HPDE6-E6E7 (cell line): Measurements from ENCODE around the gene SCG5.

ENCODE experiments used
- DNase-seq: peaks from one replicate; pipeline ENCODE4 v3.0.0; 2011; ENCODE audit warnings: missing footprints; ENCODE audit errors: extremely low spot score

The SCG5 gene

GRCh38 chr15:32723171-32723948 lies 81.8 kb downstream of the SCG5 start:
- DNase-seq, result no peak

- no peak for DNase-seq
Measured at GRCh38 chr15:32729700-32730395, 88.3 kb downstream of the SCG5 start.

- DNase-seq, result peak; percentile 70
Measured at GRCh38 chr15:32730677-32731654, 89.5 kb downstream of the SCG5 start.

DNA sequence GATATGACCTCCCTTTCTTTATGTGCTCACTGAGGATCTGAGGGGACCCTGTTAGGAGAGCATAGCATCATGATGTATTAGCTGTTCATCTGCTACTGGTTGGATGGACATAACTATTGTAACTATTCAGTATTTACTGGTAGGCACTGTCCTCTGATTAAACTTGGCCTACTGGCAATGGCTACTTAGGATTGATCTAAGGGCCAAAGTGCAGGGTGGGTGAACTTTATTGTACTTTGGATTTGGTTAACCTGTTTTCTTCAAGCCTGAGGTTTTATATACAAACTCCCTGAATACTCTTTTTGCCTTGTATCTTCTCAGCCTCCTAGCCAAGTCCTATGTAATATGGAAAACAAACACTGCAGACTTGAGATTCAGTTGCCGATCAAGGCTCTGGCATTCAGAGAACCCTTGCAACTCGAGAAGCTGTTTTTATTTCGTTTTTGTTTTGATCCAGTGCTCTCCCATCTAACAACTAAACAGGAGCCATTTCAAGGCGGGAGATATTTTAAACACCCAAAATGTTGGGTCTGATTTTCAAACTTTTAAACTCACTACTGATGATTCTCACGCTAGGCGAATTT lies 91.2 kb downstream of the SCG5 start:
- DNase-seq, result no peak

DNA sequence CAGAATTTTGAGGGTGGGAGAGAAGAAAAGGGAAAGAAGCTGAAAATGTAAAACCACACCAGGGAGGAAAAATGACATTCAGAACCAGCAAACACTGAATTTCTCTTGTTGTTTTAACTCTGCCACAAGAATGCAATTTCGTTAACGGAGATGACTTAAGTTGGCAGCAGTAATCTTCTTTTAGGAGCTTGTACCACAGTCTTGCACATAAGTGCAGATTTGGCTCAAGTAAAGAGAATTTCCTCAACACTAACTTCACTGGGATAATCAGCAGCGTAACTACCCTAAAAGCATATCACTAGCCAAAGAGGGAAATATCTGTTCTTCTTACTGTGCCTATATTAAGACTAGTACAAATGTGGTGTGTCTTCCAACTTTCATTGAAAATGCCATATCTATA lies 91.8 kb downstream of the SCG5 start:
- DNase-seq, result no peak

GRCh38 chr15:32735989-32736700 lies 94.6 kb downstream of the SCG5 start:
- DNase-seq, result no peak

DNA sequence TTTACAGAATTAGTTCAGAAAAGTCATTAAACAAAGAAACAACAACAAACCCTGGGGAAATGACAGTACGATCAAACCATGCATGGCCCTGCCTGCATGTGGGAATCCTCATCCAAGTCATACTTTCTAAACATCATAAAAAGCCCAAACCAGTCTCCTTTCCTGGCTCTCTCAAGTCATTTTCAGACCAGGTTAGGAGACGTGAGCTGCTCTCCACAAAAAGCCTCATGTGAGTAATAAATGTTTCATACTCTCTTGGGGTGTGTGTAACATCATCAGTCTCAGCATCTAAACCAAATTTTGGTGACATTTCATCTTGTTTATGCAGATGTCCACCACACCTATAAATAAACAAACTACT lies 95.2 kb downstream of the SCG5 start:
- DNase-seq, result no peak

DNA sequence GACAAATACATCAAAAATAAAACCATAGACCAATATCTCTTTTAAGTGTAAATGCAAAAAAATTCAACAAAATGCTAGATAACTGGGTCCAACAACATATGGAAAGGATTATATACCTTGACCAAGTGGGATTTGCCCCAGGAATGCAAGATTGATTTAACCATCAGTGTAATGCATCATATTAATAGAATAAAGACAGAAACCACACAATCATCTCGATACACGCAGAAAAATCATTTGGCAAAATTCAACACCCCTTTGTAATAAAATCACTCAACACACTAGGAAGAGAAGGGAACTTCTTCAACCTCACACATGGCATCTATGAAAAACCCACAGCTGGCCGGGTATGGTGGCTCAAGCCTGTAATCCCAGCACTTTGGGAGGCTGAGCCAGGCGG lies 95.8 kb downstream of the SCG5 start:
- no peak for DNase-seq

DNA sequence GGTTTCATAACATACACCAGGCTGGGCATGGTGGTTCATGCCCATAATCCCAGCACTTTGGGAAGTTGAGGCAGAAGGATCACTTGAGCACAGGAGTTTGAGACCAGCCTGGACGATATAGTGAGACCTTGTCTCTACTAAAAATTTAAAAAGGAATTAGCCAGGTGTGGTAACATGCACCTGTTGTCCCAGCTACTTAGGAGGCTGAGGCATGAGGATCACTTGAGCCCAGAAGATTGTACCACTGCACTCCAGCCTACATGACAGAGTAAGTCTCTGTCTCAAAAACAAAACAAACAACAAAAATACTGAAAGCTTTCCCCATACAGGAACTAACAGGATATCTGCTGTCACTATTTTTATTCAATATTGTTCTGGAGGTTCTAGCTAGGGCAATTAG lies 97.2 kb downstream of the SCG5 start:
- DNase-seq, result no peak

- DNase-seq, result no peak
Measured at GRCh38 chr15:32739522-32740063, 98.1 kb downstream of the SCG5 start.

GRCh38 chr15:32743411-32744140 lies 102.1 kb downstream of the SCG5 start:
- no peak for DNase-seq

GRCh38 chr15:32746116-32746857 lies 104.8 kb downstream of the SCG5 start:
- DNase-seq, result no peak
